Measurements from ENCODE around the gene ZFAND3.

DNA sequence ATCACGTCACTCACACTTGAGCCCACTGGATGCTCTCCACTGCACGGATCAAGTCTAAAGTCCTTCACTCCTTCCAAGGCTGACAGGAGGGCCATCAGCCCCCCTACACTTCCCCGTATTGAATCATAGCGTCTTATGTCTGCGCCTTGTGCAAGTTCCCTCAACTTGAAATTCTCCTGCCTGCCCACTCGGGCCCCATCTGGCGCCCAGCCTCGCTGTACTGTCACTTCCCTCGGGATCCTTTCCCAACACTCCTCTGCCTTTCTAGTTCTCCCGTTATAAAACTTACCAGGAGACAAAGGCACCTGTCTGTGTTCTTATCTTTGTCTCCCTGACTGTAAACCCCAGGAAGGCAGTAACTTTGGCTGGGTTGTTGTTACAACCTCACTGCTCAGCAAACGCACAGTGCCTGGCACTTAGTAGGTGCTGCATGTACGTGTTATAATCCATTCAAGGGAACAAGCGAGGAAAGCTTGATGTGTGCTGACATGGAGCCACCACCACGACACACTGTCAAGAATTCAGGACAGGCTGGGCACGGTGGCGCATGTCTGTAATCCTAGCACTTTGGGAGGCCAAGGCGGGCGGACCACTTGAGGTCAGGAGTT, 33.8 kb upstream of the ZFAND3 start:
- TF ChIP-seq POLR2A (IDR thresholded peaks at IDR 0.05) = no peak
- TF ChIP-seq, protein P1, sequence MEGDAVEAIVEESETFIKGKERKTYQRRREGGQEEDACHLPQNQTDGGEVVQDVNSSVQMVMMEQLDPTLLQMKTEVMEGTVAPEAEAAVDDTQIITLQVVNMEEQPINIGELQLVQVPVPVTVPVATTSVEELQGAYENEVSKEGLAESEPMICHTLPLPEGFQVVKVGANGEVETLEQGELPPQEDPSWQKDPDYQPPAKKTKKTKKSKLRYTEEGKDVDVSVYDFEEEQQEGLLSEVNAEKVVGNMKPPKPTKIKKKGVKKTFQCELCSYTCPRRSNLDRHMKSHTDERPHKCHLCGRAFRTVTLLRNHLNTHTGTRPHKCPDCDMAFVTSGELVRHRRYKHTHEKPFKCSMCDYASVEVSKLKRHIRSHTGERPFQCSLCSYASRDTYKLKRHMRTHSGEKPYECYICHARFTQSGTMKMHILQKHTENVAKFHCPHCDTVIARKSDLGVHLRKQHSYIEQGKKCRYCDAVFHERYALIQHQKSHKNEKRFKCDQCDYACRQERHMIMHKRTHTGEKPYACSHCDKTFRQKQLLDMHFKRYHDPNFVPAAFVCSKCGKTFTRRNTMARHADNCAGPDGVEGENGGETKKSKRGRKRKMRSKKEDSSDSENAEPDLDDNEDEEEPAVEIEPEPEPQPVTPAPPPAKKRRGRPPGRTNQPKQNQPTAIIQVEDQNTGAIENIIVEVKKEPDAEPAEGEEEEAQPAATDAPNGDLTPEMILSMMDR (IDR thresholded peaks at IDR 0.05) = no peak

Data from Peyer's patch (tissue), 4 donors.